Osteoblast (primary cell): Measurements from ENCODE around the gene SULT4A1. TPM values are rescaled to one million over a fixed set of nuclear protein-coding genes. Genes with fewer than 3 reads are reported as not detected.
A peak's percentile ranks its signal among the peaks of the same experiment; 100 is the strongest.

Experiments used
- DNase-seq: peaks from one replicate; pipeline ENCODE4 v3.0.0; 2011; ENCODE audit warnings: low spot score, mixed read lengths; ENCODE audit not compliant: insufficient read length; ENCODE audit errors: missing footprints
- H2AFZ ChIP-seq: 2 replicates; pipeline ENCODE4 v1.6.0; 2011; ENCODE audit warnings: mild to moderate bottlenecking, low read length
- H3K27ac ChIP-seq: 2 replicates; pipeline ENCODE4 v1.5.1; 2011; ENCODE audit warnings: mild to moderate bottlenecking, low read depth, low read length, moderate library complexity
- H3K27me3 ChIP-seq: 2 replicates; pipeline ENCODE4 v1.6.0; 2012; ENCODE audit warnings: mild to moderate bottlenecking, control low read depth, inconsistent platforms, low read length, moderate library complexity; ENCODE audit not compliant: insufficient read depth
- H3K36me3 ChIP-seq: 2 replicates; pipeline ENCODE4 v1.5.1; 2011; ENCODE audit warnings: mild to moderate bottlenecking, low read length, control low read depth, moderate library complexity; ENCODE audit not compliant: insufficient read depth
- H3K4me1 ChIP-seq: 2 replicates; pipeline ENCODE4 v1.5.1; 2011; ENCODE audit warnings: mild to moderate bottlenecking, low read length, control low read depth, moderate library complexity; ENCODE audit not compliant: insufficient read depth
- H3K4me2 ChIP-seq: 2 replicates; pipeline ENCODE4 v1.6.0; 2011; ENCODE audit warnings: mild to moderate bottlenecking, low read length; ENCODE audit not compliant: insufficient read depth
- H3K4me3 ChIP-seq: fragments of 200-600 bp; sonication (generic); 3 replicates; pipeline ENCODE4 v1.5.1; 2012; ENCODE audit warnings: mild to moderate bottlenecking, low read length, inconsistent platforms; ENCODE audit not compliant: insufficient read depth
- H3K79me2 ChIP-seq: 2 replicates; pipeline ENCODE4 v1.6.0; 2012; ENCODE audit warnings: mild to moderate bottlenecking, low read length, control low read depth, inconsistent platforms; ENCODE audit not compliant: insufficient read depth
- H3K9me3 ChIP-seq: 2 replicates; pipeline ENCODE4 v1.5.1; 2011; ENCODE audit warnings: low read depth, low read length, control low read depth
- H4K20me1 ChIP-seq: 2 replicates; pipeline ENCODE4 v1.6.0; 2012; ENCODE audit warnings: mild to moderate bottlenecking, low read length, control low read depth; ENCODE audit not compliant: insufficient read depth
- CTCF ChIP-seq: IDR thresholded peaks from 2 replicates; pipeline ENCODE4 v1.5.1; 2011; ENCODE audit warnings: mild to moderate bottlenecking, low read depth, low read length, moderate library complexity; ENCODE audit errors: extremely low read depth
- total RNA-seq: library from RNA; depleted of rRNA; stranded (reverse); fragments of >200 nt; gene quantifications from 2 replicates; pipeline ENCODE4 v1.2.3, GENCODE V29; 2012

Gene SULT4A1
- total RNA-seq, 1 donor = under 0.01 TPM

- no peak for TF ChIP-seq CTCF
- Histone ChIP-seq H3K36me3 (no peaks in the 10 kb centered on the region), H3K4me3 (no peak overlapping the region), H4K20me1 (no peaks in the 10 kb centered on the region), H3K27me3 (peaks cover 3% of the 10 kb centered on the region), H3K9me3 (no peaks in the 10 kb centered on the region), H3K79me2 (no peaks in the 10 kb centered on the region), H3K4me1 (peaks cover 10% of the 10 kb centered on the region), H2AFZ (no peak overlapping the region), H3K4me2 (no peak overlapping the region), H3K27ac (no peak overlapping the region)
- peak; percentile 61 for DNase-seq
Measured at GRCh38 chr22:43821606-43822425, 40.5 kb downstream of the SULT4A1 start.

GRCh38 chr22:43820651-43821305 lies 41.5 kb downstream of the SULT4A1 start:
- no peaks in the 10 kb centered on the region for H3K9me3 ChIP-seq
- no peaks in the 10 kb centered on the region for H3K36me3 ChIP-seq
- no peaks in the 10 kb centered on the region for H3K79me2 ChIP-seq
- H3K27me3 ChIP-seq = peaks cover 3% of the 10 kb centered on the region
- H3K4me1 ChIP-seq = no peaks in the 10 kb centered on the region
- no peaks in the 10 kb centered on the region for H4K20me1 ChIP-seq
- H3K27ac ChIP-seq = no peak overlapping the region
- no peak for TF ChIP-seq CTCF
- peak; percentile 11 for DNase-seq
- no peak overlapping the region for H3K4me3 ChIP-seq
- H3K4me2 ChIP-seq = no peak overlapping the region
- H2AFZ ChIP-seq = no peak overlapping the region

GRCh38 chr22:43819931-43820640 lies 42.2 kb downstream of the SULT4A1 start:
- H3K36me3 ChIP-seq = no peaks in the 10 kb centered on the region
- H3K4me2 ChIP-seq = no peak overlapping the region
- peaks cover 3% of the 10 kb centered on the region for H3K27me3 ChIP-seq
- no peaks in the 10 kb centered on the region for H3K79me2 ChIP-seq
- H4K20me1 ChIP-seq = no peaks in the 10 kb centered on the region
- H3K9me3 ChIP-seq = no peaks in the 10 kb centered on the region
- no peak overlapping the region for H3K4me3 ChIP-seq
- no peak overlapping the region for H2AFZ ChIP-seq
- TF ChIP-seq CTCF = no peak
- H3K4me1 ChIP-seq = no peaks in the 10 kb centered on the region
- H3K27ac ChIP-seq = no peak overlapping the region
- peak; percentile 25 for DNase-seq
